GM12865 (cell line): ENCODE results near the gene C1QA.

Source experiments
- DNase-seq: peaks from one replicate; pipeline ENCODE4 v3.0.0; 2010; ENCODE audit warnings: low read depth
- H3K4me3 ChIP-seq: 2 replicates; pipeline ENCODE4 v1.5.1; 2011; ENCODE audit warnings: mild to moderate bottlenecking, low read depth, low read length, control low read depth
- TF ChIP-seq, protein P1 (sequence below): IDR thresholded peaks from 2 replicates; pipeline ENCODE4 v1.5.1; 2011; ENCODE audit warnings: low read length, control low read depth, low read depth, inconsistent platforms; ENCODE audit not compliant: insufficient read depth; ENCODE audit errors: missing control alignments

The C1QA gene

DNA sequence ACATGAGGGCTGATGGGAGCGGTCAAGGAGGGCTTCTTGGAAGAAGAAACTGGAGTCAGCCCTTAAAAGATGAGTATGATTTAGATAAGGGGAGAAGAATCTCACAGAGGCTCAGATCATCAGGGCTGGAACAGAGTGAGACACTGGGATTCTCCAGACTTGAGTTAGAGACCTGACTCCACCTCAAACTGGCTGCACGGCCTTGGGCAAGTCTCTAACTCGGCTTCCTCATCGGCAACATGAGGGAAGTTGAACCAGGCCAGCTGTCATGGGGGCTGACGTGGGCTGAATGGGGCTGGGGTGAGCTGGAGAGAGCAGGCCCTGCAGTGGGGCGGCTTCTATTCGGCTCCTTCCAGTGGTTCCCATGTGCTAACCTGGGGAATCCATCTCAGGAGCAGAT is 9.5 kb downstream of the C1QA start:
- no peak for DNase-seq
- TF ChIP-seq, protein P1, sequence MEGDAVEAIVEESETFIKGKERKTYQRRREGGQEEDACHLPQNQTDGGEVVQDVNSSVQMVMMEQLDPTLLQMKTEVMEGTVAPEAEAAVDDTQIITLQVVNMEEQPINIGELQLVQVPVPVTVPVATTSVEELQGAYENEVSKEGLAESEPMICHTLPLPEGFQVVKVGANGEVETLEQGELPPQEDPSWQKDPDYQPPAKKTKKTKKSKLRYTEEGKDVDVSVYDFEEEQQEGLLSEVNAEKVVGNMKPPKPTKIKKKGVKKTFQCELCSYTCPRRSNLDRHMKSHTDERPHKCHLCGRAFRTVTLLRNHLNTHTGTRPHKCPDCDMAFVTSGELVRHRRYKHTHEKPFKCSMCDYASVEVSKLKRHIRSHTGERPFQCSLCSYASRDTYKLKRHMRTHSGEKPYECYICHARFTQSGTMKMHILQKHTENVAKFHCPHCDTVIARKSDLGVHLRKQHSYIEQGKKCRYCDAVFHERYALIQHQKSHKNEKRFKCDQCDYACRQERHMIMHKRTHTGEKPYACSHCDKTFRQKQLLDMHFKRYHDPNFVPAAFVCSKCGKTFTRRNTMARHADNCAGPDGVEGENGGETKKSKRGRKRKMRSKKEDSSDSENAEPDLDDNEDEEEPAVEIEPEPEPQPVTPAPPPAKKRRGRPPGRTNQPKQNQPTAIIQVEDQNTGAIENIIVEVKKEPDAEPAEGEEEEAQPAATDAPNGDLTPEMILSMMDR = no peak
- H3K4me3 ChIP-seq = no peak overlapping the region

DNA sequence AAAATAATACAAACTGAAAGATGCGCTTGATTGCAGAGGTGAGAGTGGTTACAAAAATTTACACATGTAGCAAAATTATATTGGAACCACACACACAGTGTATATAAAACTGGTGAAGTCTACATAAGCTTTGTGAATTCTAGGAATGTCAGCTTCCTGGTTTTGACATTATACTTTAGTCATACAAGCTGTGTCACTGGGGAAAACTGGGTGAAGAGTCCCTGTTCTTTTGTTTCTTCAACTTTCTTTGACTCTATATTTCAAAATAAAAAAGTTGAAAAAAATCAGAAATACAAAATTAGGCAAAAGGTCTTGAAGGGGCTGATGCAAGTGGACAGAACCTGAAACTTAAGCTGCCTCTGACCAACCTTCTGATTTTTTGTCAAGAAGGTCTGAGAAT is 10.0 kb downstream of the C1QA start:
- H3K4me3 ChIP-seq = no peak overlapping the region
- TF ChIP-seq, protein P1 = no peak
- no peak for DNase-seq

DNA sequence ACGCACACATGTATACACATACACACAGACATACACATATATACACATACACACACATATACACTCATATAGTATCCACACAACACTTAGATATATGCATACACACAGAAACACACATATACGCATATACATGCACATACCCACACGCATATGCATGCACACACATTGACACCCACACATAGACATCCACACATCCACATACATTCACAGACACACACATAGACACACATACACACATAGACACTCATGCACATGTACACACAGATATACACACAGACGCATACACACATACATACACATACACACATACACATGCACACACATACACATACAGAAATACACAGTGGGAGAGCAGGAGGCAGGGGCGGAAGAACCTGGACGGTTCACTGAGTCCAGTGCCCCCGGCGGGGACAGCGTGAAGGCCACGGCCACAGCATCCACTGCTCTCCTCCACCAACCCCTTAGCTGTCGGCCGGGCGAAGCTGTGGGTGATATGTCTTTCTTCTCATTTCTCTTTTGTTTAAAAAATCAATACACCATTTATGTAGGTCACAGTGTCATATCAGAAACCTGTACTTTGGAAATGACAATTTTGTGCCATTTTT is 13.8 kb downstream of the C1QA start:
- no peak for DNase-seq
- no peak overlapping the region for H3K4me3 ChIP-seq
- TF ChIP-seq, protein P1 = no peak

DNA sequence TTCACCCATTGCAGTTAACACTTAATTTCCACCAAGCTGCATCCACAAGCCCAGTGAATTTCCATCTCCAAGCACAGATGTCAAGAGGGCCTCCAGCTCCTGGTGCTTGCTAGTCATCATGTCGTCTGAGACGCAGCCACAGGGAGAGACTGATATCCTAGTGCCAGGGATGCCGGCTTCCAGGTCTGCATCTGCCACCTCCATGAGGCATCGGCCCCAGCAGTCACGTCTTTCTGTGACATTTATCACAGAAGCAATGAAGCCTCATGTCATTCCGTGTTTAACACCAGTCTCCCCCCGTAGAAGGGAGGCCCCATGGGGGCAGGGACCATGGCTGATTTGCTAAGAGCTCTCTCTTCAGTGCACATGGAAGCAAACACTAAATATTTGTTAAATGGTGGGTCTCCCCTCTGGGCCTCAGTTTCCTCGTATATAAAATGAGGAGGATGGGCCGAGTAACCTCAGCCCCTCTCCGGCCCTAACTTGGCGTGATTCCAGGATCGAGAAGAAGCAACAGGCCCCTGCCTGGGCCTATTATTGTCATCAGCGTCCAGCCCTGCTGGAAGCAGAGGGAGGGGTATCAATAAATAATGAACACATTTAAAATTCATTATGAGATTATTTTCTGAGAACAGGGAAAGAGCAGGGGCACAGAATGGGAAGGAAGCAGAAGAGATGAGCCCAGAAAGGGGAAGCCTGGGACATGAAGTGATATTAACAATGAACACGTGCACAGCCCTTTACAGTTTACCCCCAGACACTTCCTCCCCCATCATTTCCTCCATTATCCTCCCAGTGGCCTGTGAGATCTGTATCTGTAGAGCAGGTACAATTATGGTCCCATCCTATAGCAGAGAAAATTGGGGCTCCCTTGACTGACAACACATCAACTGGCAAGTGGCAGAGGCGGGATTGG is 15.8 kb downstream of the C1QA start:
- no peak for DNase-seq
- TF ChIP-seq, protein P1 = no peak
- H3K4me3 ChIP-seq = no peak overlapping the region

DNA sequence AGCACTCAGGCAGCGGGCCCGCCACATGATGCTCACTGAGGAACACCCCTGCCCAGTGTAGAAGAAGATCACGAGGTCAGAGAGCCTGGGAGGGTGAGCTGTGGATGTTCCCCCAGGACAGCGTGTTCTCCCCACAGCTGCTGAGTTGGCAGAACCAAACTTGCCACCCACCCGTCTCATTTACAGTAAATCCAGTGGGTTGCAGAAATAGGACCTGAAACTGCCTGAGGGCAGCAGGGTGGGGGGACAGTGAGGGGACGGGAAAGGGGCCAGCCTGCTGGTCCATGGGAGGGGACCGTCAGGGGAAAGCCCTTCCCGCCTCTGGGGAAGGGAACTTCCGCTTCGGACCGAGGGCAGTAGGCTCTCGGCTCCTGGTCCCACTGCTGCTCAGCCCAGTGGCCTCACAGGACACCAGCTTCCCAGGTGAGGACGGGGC is 16.5 kb downstream of the C1QA start, which contains the start of gene C1QB:
Gene C1QB (plus strand): TSS at position 356 of the 436 bp plus-strand sequence. CDS start 6,227 bp downstream, outside the sequence.
- TF ChIP-seq, protein P1 = no peak
- DNase-seq = no peak
- no peak within 1 kb of the TSS for H3K4me3 ChIP-seq

DNA sequence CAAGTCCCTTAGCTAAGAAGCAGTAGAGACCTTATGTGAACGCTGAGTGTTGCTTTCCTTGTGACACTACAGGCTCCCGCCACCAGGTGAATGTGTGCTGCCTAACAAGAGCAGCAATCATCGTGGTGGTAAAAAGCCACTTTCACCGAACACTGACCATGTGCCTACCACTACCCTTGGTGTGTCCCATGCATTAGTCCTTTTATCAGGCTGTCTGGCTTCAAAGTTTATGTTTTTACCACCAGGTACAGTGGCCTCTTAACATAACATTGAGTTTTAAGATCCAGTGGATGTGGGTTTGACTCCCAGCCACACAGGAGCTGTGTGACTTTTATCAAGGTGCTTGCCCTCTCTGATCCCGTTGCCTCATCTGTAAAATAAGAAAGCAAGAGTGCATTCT is 18.3 kb downstream of the C1QA start:
- DNase-seq = no peak
- no peak overlapping the region for H3K4me3 ChIP-seq
- TF ChIP-seq, protein P1 = peak; percentile 6
